Smooth muscle cell (in vitro differentiated cells): ENCODE results near the gene MGAT3. TPM values are rescaled to one million over a fixed set of nuclear protein-coding genes. Genes with fewer than 3 reads are reported as not detected.

Experiments
- DNase-seq: peaks from one replicate; lab custom pipeline; 2025; ENCODE audit not compliant: unreplicated experiment; lab: John Stamatoyannopoulos, UW
- H2AFZ ChIP-seq: fragments of 200-600 bp; sonication (generic); 2 replicates; pipeline ENCODE4 v1.6.0; 2016; ENCODE audit warnings: antibody characterized with exemption, low read depth, mild to moderate bottlenecking
- H3F3A ChIP-seq: fragments of 200-600 bp; sonication (generic); 2 replicates; pipeline ENCODE4 v1.6.0; 2017; ENCODE audit warnings: antibody characterized with exemption, low read depth
- H3K27ac ChIP-seq: fragments of 200-600 bp; sonication (generic); 2 replicates; pipeline ENCODE4 v1.5.1; 2016; ENCODE audit warnings: low read depth, mild to moderate bottlenecking
- H3K27me3 ChIP-seq: fragments of 200-600 bp; sonication (generic); 2 replicates; pipeline ENCODE4 v1.6.1; 2016; ENCODE audit warnings: low read depth, mild to moderate bottlenecking
- H3K36me3 ChIP-seq: fragments of 200-600 bp; sonication (generic); 2 replicates; pipeline ENCODE4 v1.5.1; 2016; ENCODE audit warnings: low read depth
- H3K4me1 ChIP-seq: fragments of 200-600 bp; sonication (generic); 2 replicates; pipeline ENCODE4 v1.5.1; 2016; ENCODE audit warnings: low read depth
- H3K4me2 ChIP-seq: fragments of 200-600 bp; sonication (generic); 2 replicates; pipeline ENCODE4 v1.6.0; 2016; ENCODE audit warnings: mild to moderate bottlenecking
- H3K4me3 ChIP-seq: fragments of 200-600 bp; sonication (generic); 2 replicates; pipeline ENCODE4 v1.5.1; 2016; ENCODE audit warnings: mild to moderate bottlenecking
- H3K79me2 ChIP-seq: fragments of 200-600 bp; sonication (generic); 2 replicates; pipeline ENCODE4 v1.6.0; 2016; ENCODE audit warnings: low read depth, mild to moderate bottlenecking
- H3K9ac ChIP-seq: fragments of 200-600 bp; sonication (generic); 2 replicates; pipeline ENCODE4 v1.6.0; 2016; ENCODE audit warnings: low read depth
- H3K9me3 ChIP-seq: fragments of 200-600 bp; sonication (generic); replicated peaks from 2 replicates; pipeline ENCODE4 v1.5.1; 2016; ENCODE audit warnings: low read depth
- H4K20me1 ChIP-seq: fragments of 200-600 bp; sonication (generic); 2 replicates; pipeline ENCODE4 v1.6.0; 2016; ENCODE audit warnings: low read depth
- CTCF ChIP-seq: fragments of 200-600 bp; sonication (generic); IDR thresholded peaks from 2 replicates; pipeline ENCODE4 v1.5.1; 2017; ENCODE audit warnings: borderline replicate concordance, mild to moderate bottlenecking, antibody characterized with exemption; ENCODE audit not compliant: insufficient read depth, poor library complexity, severe bottlenecking
- WGBS: methylation state at CpG from one replicate; pipeline ENCODE4 v1.1.7; 2016; ENCODE audit warnings: low lambda C conversion rate; 5-methylcytosine and 5-hydroxymethylcytosine counted together
- polyA plus RNA-seq: library from polyadenylated mRNA; unstranded; fragments of >200 nt; fragmentation: Nextera tagmentation; extraction: Ambion mirVana; gene quantifications from 2 replicates; pipeline ENCODE4 v1.2.1, GENCODE V29; 2016
- total RNA-seq: library from RNA; depleted of rRNA; stranded (reverse); fragments of >200 nt; gene quantifications from 2 replicates; pipeline ENCODE4 v1.2.3, GENCODE V29; 2014

MGAT3 gene
- total and polyA plus RNA-seq, 2 experiments from 2014 or later = 3.9 to 7.8 TPM

DNA sequence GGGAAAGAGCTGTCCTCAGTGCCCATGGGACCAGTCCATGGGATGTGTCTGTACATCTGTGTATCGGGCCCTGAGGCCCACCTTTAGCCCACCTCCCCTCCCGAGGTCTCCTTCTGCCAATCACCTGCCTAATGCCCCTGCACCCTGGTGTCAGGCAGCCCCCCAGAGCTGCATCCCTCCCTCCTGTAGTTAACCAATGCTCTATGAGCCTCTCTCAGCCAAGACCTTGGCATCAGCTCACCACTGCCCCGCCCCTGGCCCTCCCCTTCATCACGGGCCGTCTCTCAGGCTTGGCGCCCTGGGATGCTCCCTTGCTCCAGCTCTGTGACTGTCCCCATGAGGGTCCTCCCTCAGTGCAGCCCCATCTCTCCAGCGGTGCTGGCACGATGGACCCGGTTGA is 18.5 kb downstream of the MGAT3 start:
- DNase-seq = no peak
- Histone ChIP-seq H3F3A (peaks cover 24% of the 10 kb centered on the region), H3K27ac (peak overlapping the region; percentile 71), H3K4me1 (peaks cover 43% of the 10 kb centered on the region), H3K27me3 (no peaks in the 10 kb centered on the region), H3K36me3 (no peaks in the 10 kb centered on the region), H3K4me2 (peak overlapping the region; percentile 71), H4K20me1 (peaks cover 85% of the 10 kb centered on the region), H3K4me3 (no peak overlapping the region), H3K9me3 (no peaks in the 10 kb centered on the region), H2AFZ (no peak overlapping the region), H3K9ac (no peak overlapping the region), H3K79me2 (peaks cover 19% of the 10 kb centered on the region)
- 93% methylated on average over 8 of the region's 9 CpGs for whole genome bisulfite sequencing
- TF ChIP-seq CTCF = no peak

DNA sequence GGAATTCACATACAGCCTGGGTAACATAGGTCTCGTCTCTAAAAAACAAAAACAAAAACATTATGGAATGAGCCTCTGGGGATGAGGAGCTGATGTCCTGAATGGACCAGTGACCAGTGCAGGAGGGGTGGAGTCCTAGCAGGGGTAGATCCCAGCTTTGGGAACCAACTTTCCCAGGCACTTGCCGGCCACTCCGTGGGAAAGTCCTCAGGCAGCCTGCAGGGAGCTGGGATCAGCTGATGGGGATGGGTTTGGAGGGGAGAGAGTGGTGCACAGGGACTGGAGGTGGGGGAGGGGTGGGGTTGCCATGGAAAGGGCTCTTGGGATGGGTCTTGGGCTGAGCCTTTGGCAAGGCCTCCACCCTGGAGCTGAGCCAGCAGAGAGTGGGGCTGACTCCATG is 19.1 kb downstream of the MGAT3 start:
- peaks cover 37% of the 10 kb centered on the region for H3K4me1 ChIP-seq
- H3K4me3 ChIP-seq = no peak overlapping the region
- no peak for DNase-seq
- H3K27ac ChIP-seq = no peak overlapping the region
- no peaks in the 10 kb centered on the region for H3K9me3 ChIP-seq
- no peaks in the 10 kb centered on the region for H3K36me3 ChIP-seq
- H3K27me3 ChIP-seq = no peaks in the 10 kb centered on the region
- H3F3A ChIP-seq = peaks cover 24% of the 10 kb centered on the region
- no peak overlapping the region for H3K4me2 ChIP-seq
- no peak overlapping the region for H3K9ac ChIP-seq
- peaks cover 19% of the 10 kb centered on the region for H3K79me2 ChIP-seq
- TF ChIP-seq CTCF = no peak
- peaks cover 91% of the 10 kb centered on the region for H4K20me1 ChIP-seq
- no peak overlapping the region for H2AFZ ChIP-seq
- 84% methylated on average over 3 of the region's 3 CpGs for WGBS

DNA sequence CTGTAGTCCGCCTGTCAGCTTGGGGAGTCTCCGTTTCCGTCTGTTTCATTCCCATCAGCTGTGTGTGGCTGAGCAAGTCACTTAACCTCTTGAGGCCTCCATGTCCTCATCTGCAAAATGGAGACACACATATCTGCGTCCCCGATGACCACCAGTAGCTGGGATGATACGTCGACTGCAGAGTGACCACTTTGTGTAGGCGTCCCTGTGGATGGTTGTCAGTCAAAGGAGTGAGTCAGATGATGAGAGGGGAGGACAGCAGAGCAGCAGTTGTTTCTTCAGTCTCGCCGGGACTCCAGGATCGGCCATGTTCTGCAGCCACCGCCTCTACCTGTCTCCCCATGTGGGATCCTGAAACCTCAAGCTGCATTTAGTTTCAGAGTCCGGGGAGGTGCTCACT is 19.9 kb downstream of the MGAT3 start:
- H3K9me3 ChIP-seq = no peaks in the 10 kb centered on the region
- no peaks in the 10 kb centered on the region for H3K36me3 ChIP-seq
- H3K4me3 ChIP-seq = no peak overlapping the region
- no peak overlapping the region for H3K4me2 ChIP-seq
- WGBS = 83% methylated on average over 13 of the region's 13 CpGs
- no peak overlapping the region for H3K9ac ChIP-seq
- H2AFZ ChIP-seq = no peak overlapping the region
- no peaks in the 10 kb centered on the region for H3K27me3 ChIP-seq
- H3F3A ChIP-seq = peaks cover 24% of the 10 kb centered on the region
- H3K27ac ChIP-seq = no peak overlapping the region
- peaks cover 30% of the 10 kb centered on the region for H3K4me1 ChIP-seq
- TF ChIP-seq CTCF = no peak
- peaks cover 98% of the 10 kb centered on the region for H4K20me1 ChIP-seq
- DNase-seq = no peak
- H3K79me2 ChIP-seq = peaks cover 19% of the 10 kb centered on the region

DNA sequence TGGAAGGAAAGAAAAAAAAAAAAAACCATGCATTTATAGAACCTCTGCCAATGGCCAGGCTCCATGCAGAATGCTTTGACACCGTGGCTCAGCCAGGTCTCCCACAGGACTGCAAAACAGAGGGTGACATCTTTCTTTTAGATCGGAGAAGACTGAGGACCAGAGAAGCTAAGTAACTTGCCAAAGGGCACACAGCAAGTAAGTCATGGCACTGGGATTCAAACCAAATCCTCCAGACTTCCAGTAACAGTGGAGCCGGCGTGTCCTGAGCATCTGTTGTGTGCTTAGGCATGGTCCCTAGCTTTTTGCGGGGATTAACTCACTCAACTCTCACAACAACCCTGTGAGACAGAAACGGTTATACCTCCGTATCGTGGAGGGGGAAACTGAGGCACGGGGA is 20.7 kb downstream of the MGAT3 start:
- peaks cover 17% of the 10 kb centered on the region for H3F3A ChIP-seq
- no peak for TF ChIP-seq CTCF
- H3K79me2 ChIP-seq = peaks cover 19% of the 10 kb centered on the region
- H3K4me3 ChIP-seq = no peak overlapping the region
- H3K4me2 ChIP-seq = no peak overlapping the region
- H3K27ac ChIP-seq = no peak overlapping the region
- WGBS = 95% methylated on average over 9 of the region's 9 CpGs
- no peaks in the 10 kb centered on the region for H3K9me3 ChIP-seq
- DNase-seq = no peak
- no peak overlapping the region for H2AFZ ChIP-seq
- peaks cover 21% of the 10 kb centered on the region for H3K4me1 ChIP-seq
- H3K36me3 ChIP-seq = no peaks in the 10 kb centered on the region
- H3K9ac ChIP-seq = no peak overlapping the region
- peaks cover 94% of the 10 kb centered on the region for H4K20me1 ChIP-seq
- H3K27me3 ChIP-seq = no peaks in the 10 kb centered on the region
